HepG2 (cell line): ENCODE data around the gene PIGV. TPM values are rescaled to one million over a fixed set of nuclear protein-coding genes. Genes with fewer than 3 reads are reported as not detected.

Source experiments
- ATAC-seq: fragments of 200-7000 bp; cut with Tn5 transposase; 3 replicates; pipeline ENCODE4 v1.9.1; 2020; ENCODE audit warnings: mild to moderate bottlenecking, moderate library complexity
- BruUV-seq: library from RNA; stranded (reverse); fragments of 400-500 nt; replicated peaks from 2 replicates; lab custom pipeline; 2021; lab: Mats Ljungman, UMichigan
- CTCF ChIA-PET: fragments of 300-600 bp; formaldehyde crosslinking; extraction: SDS; loops from one replicate; lab custom pipeline; 2021; ENCODE audit warnings: low total read pairs, inconsistent platforms, low intra/inter-chr PET ratio; lab: Yijun Ruan, JAX
- POLR2A ChIA-PET: fragments of 350-600 bp; sonication (Branson Sonifier 250); formaldehyde crosslinking; loops from one replicate; lab custom pipeline; 2020; ENCODE audit warnings: antibody characterized with exemption, inconsistent platforms; lab: Yijun Ruan, JAX
- DNase-seq: peaks from one replicate; pipeline ENCODE4 v3.0.0-alpha.2; 2015; ENCODE audit warnings: low spot score
- FAIRE-seq: peaks from 3 replicates; lab custom pipeline; 2011; peaks lifted over from hg19 to GRCh38; lab: Jason Lieb, UNC
- H2AFZ ChIP-seq: one replicate; pipeline ENCODE4 v1.6.1; 2011; ENCODE audit warnings: low read length, inconsistent platforms
- H3K27ac ChIP-seq: fragments of 300-600 bp; 3 replicates; pipeline ENCODE4 v1.8.0; 2011; ENCODE audit warnings: mixed run types, mild to moderate bottlenecking, mixed read lengths, low read length, inconsistent platforms; ENCODE audit not compliant: insufficient read depth; ENCODE audit errors: extremely low read length
- H3K27me3 ChIP-seq, 2 experiments: fragments of 200-600 bp in 1 of 2; 2 replicates in 1 of 2; 3 replicates in 1 of 2; pipeline versions ENCODE4 v1.6.0 to v1.8.0; 2011; ENCODE audit warnings: low read length in 2 of 2, mild to moderate bottlenecking in 2 of 2, moderate library complexity in 2 of 2, inconsistent platforms in 1 of 2; ENCODE audit not compliant: insufficient read depth in 2 of 2, control insufficient read depth in 1 of 2
- H3K36me3 ChIP-seq, 2 experiments: fragments of 200-600 bp in 1 of 2; replicated peaks in 1 of 2; 2 replicates in 1 of 2; 3 replicates in 1 of 2; pipeline versions ENCODE4 v1.5.1 to v1.8.0; 2011; ENCODE audit warnings: low read length in 2 of 2, inconsistent platforms in 1 of 2; ENCODE audit not compliant: insufficient read depth in 2 of 2, control insufficient read depth in 1 of 2
- H3K4me1 ChIP-seq: 2 replicates; pipeline ENCODE4 v1.5.1; 2012; ENCODE audit warnings: low read length, inconsistent platforms; ENCODE audit not compliant: insufficient read depth
- H3K4me2 ChIP-seq: 2 replicates; pipeline ENCODE4 v1.6.0; 2011; ENCODE audit warnings: low read depth, low read length, inconsistent platforms
- H3K4me3 ChIP-seq, 3 experiments: fragments of 200-600 bp in 1 of 3; sonication (generic), shearing (Covaris generic) in 1 of 3; replicated peaks in 1 of 3; 2 replicates each; pipeline ENCODE4 v1.5.1; 2011 to 2016; ENCODE audit warnings: low read length in 3 of 3, inconsistent platforms in 2 of 3, low read depth in 2 of 3, mild to moderate bottlenecking in 2 of 3, control low read depth in 1 of 3, mixed read lengths in 1 of 3; ENCODE audit not compliant: insufficient read depth in 1 of 3
- H3K79me2 ChIP-seq: one replicate; pipeline ENCODE4 v1.6.1; 2011; ENCODE audit warnings: low read length, inconsistent platforms; ENCODE audit not compliant: insufficient read depth
- H3K9ac ChIP-seq: 2 replicates; pipeline ENCODE4 v1.6.0; 2011; ENCODE audit warnings: mild to moderate bottlenecking, low read depth, low read length, inconsistent platforms; ENCODE audit not compliant: insufficient read depth
- H3K9me3 ChIP-seq: 2 replicates; pipeline ENCODE4 v1.5.1; 2012; ENCODE audit warnings: mild to moderate bottlenecking, low read length
- H4K20me1 ChIP-seq: 2 replicates; pipeline ENCODE4 v1.6.0; 2011; ENCODE audit warnings: inconsistent platforms, mild to moderate bottlenecking, low read length, moderate library complexity; ENCODE audit not compliant: insufficient read depth
- CC2D1A ChIP-seq: sonication (generic); formaldehyde crosslinking; IDR thresholded peaks from 2 replicates; pipeline ENCODE4 v1.8.1; 2023; ENCODE audit warnings: mild to moderate bottlenecking, missing genetic modification reagents
- EP300 ChIP-seq, 3 experiments: sonication (generic) in 1 of 3; formaldehyde crosslinking in 1 of 3; IDR thresholded peaks; 2 replicates each; pipeline versions ENCODE4 v1.5.1 to v1.6.1; 2011 to 2020; ENCODE audit warnings: low read depth in 2 of 3, low read length in 2 of 3, borderline replicate concordance in 1 of 3, improper control_type of control experiment in 1 of 3, mild to moderate bottlenecking in 1 of 3, missing genetic modification reagents in 1 of 3, moderate library complexity in 1 of 3
- KDM5B ChIP-seq: sonication (generic); formaldehyde crosslinking; IDR thresholded peaks from 2 replicates; pipeline ENCODE4 v1.4.0; 2020; ENCODE audit warnings: missing genetic modification reagents, mild to moderate bottlenecking, borderline replicate concordance
- MYC ChIP-seq: sonication (generic); formaldehyde crosslinking; IDR thresholded peaks from 2 replicates; pipeline ENCODE4 v1.9.0; 2021; ENCODE audit warnings: missing genetic modification reagents, borderline replicate concordance
- PHF8 ChIP-seq: sonication (generic); formaldehyde crosslinking; IDR thresholded peaks from 2 replicates; pipeline ENCODE4 v1.5.0; 2020; ENCODE audit warnings: missing genetic modification reagents
- SP140L ChIP-seq: sonication (generic); formaldehyde crosslinking; IDR thresholded peaks from 2 replicates; pipeline ENCODE4 v1.4.0; 2020; ENCODE audit warnings: missing genetic modification reagents, borderline replicate concordance
- SP5 ChIP-seq: IDR thresholded peaks from 2 replicates; pipeline ENCODE4 v1.6.1; 2016; ENCODE audit warnings: low read depth, borderline replicate concordance
- THYN1 ChIP-seq: sonication (generic); formaldehyde crosslinking; IDR thresholded peaks from 2 replicates; pipeline ENCODE4 v1.8.1; 2023; ENCODE audit warnings: low read depth, mild to moderate bottlenecking, moderate library complexity, missing genetic modification reagents, borderline replicate concordance
- ZBTB20 ChIP-seq: sonication (generic); formaldehyde crosslinking; IDR thresholded peaks from 2 replicates; pipeline ENCODE4 v1.8.1; 2023; ENCODE audit warnings: missing genetic modification reagents, low read depth, mild to moderate bottlenecking, borderline replicate concordance
- ZNF121 ChIP-seq: sonication (generic); formaldehyde crosslinking; IDR thresholded peaks from 2 replicates; pipeline ENCODE4 v1.5.0; 2020; ENCODE audit warnings: mild to moderate bottlenecking, missing genetic modification reagents
- ZNF331 ChIP-seq: sonication (generic); formaldehyde crosslinking; IDR thresholded peaks from 2 replicates; pipeline ENCODE4 v1.4.0; 2020; ENCODE audit warnings: missing genetic modification reagents
- ZNF343 ChIP-seq: sonication (generic); formaldehyde crosslinking; IDR thresholded peaks from 2 replicates; pipeline ENCODE4 v1.4.0; 2020; ENCODE audit warnings: mild to moderate bottlenecking, missing genetic modification reagents
- ZNF724P ChIP-seq: sonication (generic); formaldehyde crosslinking; IDR thresholded peaks from 2 replicates; pipeline ENCODE4 v1.8.0; 2022; ENCODE audit warnings: missing genetic modification reagents, borderline replicate concordance
- ZNF83 ChIP-seq: sonication (generic); formaldehyde crosslinking; IDR thresholded peaks from 2 replicates; pipeline ENCODE4 v1.4.0; 2020; ENCODE audit warnings: missing genetic modification reagents, mild to moderate bottlenecking, borderline replicate concordance
- WGBS: methylation state at CpG from one replicate; pipeline ENCODE4 v1.1.6; 2017; ENCODE audit warnings: low lambda C conversion rate; 5-methylcytosine and 5-hydroxymethylcytosine counted together
- in situ Hi-C: cut with HindIII; loops from 2 replicates; pipeline ENCODE4 v1.10.0; 2017; ENCODE audit warnings: low pct_unique_long_range_greater_than_20kb; ENCODE audit not compliant: extremely low pct_ligation_motif_present
- intact Hi-C: fragments of 100-400 bp; cut with micrococcal nuclease; formaldehyde crosslinking; loops from one replicate; pipeline ENCODE4 v1.10.0; 2022; ENCODE audit not compliant: unreplicated experiment
- polyA plus RNA-seq, 8 experiments: library from polyadenylated mRNA; depleted of rRNA in 3 of 8; stranded (reverse) in 7 of 8; unstranded in 1 of 8; fragments of >200 nt; fragmentation: Illumina TruSeq in 4 of 8; extraction: Trizol in 4 of 8; gene quantifications; 2 replicates each; pipeline versions ENCODE4 v1.2.1 to v1.2.3, GENCODE V29; 2011 to 2016; ENCODE audit warnings: low read depth in 4 of 8, missing spikeins in 1 of 8, mixed read lengths in 1 of 8; ENCODE audit not compliant: insufficient read depth in 1 of 8
- total RNA-seq, 5 experiments: library from RNA; depleted of rRNA; stranded (reverse); fragments of >200 nt; fragmentation: Illumina TruSeq; extraction: Trizol; gene quantifications; 2 replicates each; pipeline ENCODE4 v1.2.3, GENCODE V29; 2016; ENCODE audit warnings: low read depth in 1 of 5
- TF ChIP-seq, protein P1 (sequence below): sonication (generic); formaldehyde crosslinking; IDR thresholded peaks from 2 replicates; pipeline ENCODE4 v1.4.0; 2020; ENCODE audit warnings: mild to moderate bottlenecking, missing genetic modification reagents
- TF ChIP-seq, protein P2 (sequence below): sonication (generic); IDR thresholded peaks from 2 replicates; pipeline ENCODE4 v1.6.1; 2016; ENCODE audit warnings: low read depth, borderline replicate concordance
- TF ChIP-seq, protein P3 (sequence below): sonication (generic); formaldehyde crosslinking; IDR thresholded peaks from 2 replicates; pipeline ENCODE4 v1.4.0; 2020; ENCODE audit warnings: low read depth, mild to moderate bottlenecking, missing genetic modification reagents

PIGV gene
- total and polyA plus RNA-seq, 2 of the 13 experiments (the other 11 are each of a cell fraction or from before 2014, with no cell fraction given), result 13.5 to 22.7 TPM

DNA sequence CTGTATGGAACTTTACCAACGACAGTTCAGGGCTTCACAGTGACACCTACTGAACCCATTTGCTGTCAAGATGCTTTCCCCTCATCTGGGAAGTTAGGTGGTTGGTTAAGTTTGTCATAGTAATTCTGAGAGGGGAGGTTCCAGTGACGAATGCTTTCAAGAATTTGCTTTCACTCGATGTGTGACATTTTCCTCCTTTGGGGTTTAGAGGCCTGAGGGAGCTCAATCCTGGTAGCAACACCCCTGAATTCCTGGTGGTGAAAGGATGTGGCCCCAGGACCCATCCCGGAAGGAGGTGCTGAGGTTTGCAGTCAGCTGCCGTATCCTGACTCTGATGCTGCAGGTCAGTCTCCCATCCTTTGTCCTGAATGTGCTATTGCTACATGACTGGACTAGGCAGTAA, 2.8 kb downstream of the PIGV start:
- Histone ChIP-seq H3K36me3 (peaks cover 0 to 14% of the 10 kb centered on the region in 2 experiments; a peak in 3 of 5 replicates), H3K4me2 (no peak overlapping the region), H3K27ac (no peak overlapping the region), H2AFZ (no peak overlapping the region), H3K9ac (no peak overlapping the region)
- POLR2A ChIA-PET, result interaction anchor here (1.1 kb wide), 1 partner anchor 97 kb away, joined by 7 read pairs; no protein-coding TSS in a partner anchor
- no peak for DNase-seq
- no TSS peak for BruUV-seq
- TF ChIP-seq ZNF121 (no peak), THYN1 (CRISPR knock-in tag) (no peak), SP5 (CRISPR knock-in tag) (no peak), ZNF724P (no peak), ZBTB20 (CRISPR knock-in tag) (no peak), SP140L (CRISPR knock-in tag) (no peak), MYC (CRISPR knock-in tag) (no peak), ZNF83 (CRISPR knock-in tag) (no peak), EP300 (IDR thresholded peaks at IDR 0.05; ENCODE audit: low read depth in 2 of 2, low read length in 2 of 2) (no peak), EP300 (CRISPR knock-in tag; IDR thresholded peaks at IDR 0.05; ENCODE audit: borderline replicate concordance) (no peak), KDM5B (CRISPR knock-in tag) (no peak), PHF8 (CRISPR knock-in tag) (no peak), CC2D1A (CRISPR knock-in tag) (no peak), ZNF331 (no peak), ZNF343 (CRISPR knock-in tag) (no peak)
- TF ChIP-seq, protein P1, sequence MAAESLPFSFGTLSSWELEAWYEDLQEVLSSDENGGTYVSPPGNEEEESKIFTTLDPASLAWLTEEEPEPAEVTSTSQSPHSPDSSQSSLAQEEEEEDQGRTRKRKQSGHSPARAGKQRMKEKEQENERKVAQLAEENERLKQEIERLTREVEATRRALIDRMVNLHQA, result no peak
- TF ChIP-seq, protein P2, sequence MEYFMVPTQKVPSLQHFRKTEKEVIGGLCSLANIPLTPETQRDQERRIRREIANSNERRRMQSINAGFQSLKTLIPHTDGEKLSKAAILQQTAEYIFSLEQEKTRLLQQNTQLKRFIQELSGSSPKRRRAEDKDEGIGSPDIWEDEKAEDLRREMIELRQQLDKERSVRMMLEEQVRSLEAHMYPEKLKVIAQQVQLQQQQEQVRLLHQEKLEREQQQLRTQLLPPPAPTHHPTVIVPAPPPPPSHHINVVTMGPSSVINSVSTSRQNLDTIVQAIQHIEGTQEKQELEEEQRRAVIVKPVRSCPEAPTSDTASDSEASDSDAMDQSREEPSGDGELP, result no peak
- TF ChIP-seq, protein P3, sequence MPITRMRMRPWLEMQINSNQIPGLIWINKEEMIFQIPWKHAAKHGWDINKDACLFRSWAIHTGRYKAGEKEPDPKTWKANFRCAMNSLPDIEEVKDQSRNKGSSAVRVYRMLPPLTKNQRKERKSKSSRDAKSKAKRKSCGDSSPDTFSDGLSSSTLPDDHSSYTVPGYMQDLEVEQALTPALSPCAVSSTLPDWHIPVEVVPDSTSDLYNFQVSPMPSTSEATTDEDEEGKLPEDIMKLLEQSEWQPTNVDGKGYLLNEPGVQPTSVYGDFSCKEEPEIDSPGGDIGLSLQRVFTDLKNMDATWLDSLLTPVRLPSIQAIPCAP (CRISPR knock-in tag), result no peak
- TF ChIP-seq, all 625 proteins: peak for 0
- Histone ChIP-seq H3K4me3 (no peak overlapping the region), H3K4me1 (peaks cover 38% of the 10 kb centered on the region), H3K27me3 (no peaks in the 10 kb centered on the region; a peak in 1 of 5 replicates), H4K20me1 (no peaks in the 10 kb centered on the region), H3K9me3 (no peaks in the 10 kb centered on the region), H3K79me2 (peaks cover 6% of the 10 kb centered on the region)
- intact Hi-C loops, result no loop called here
- no peak for FAIRE-seq
- in situ Hi-C loops, result no loop called here
- 79% methylated on average over 3 of the region's 5 CpGs for WGBS
- CTCF ChIA-PET, result interaction anchor here (3.2 kb wide), 1 partner anchor 188 kb away, joined by 44 read pairs; no protein-coding TSS in a partner anchor
- ATAC-seq, result no peak
